GM21825 (cell line): Measurements from ENCODE around the gene PACS2.

Source experiments
- ATAC-seq: cut with Tn5 transposase; IDR thresholded peaks from one replicate; pipeline ENCODE4 v1.9.1; 2021; ENCODE audit warnings: mild to moderate bottlenecking, moderate library complexity; ENCODE audit not compliant: unreplicated experiment

PACS2 gene

GRCh38 chr14:105419195-105420091 is 104.9 kb downstream of the PACS2 start, which contains the start of gene MTA1:
Gene MTA1 (plus strand): TSS chr14:105419827. CDS start chr14:105420036, 209 bp downstream.
- no peak for ATAC-seq

DNA sequence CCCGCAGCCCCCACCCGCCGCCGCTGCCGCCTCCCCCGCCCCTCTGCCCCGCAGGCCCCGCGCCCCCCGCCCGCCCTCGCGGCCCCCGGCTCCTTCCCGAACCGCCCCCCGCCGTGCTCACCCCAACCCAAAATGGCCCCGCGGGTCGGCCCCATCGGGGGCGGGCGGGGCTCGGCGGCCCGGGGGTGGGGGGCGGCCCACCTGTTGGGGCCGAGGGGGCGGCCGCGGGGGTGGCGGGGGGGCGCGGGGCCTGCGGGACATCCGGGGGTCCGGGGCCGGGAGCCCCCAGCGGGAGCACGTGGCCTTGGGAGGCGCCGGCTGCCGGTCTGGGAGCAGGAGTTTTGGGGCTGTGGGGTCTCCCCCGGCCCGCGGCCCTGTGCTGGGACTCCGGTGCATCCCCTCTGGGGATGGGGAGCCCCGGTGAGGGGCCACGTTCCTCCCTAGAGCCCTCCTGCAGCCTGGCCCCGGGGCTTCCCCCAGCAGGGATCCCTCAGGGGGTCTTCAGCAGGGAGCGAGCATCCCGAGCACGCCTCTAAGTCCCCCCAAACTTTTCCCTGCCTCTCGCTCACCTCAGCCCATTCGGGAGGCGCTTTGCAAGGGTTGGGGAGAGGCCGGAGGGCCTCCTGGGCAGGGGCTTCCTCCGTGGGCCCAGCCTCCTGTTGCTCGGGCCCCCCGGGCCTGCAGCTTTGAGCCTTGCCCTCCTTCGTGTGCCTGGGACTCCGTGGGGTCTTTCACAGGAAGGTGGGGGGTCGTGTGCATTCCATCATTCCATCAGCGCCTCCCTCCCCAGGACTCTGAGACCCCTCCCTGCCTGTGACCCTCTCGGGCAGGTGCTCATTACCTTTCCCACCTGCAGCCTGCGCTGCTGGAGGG is 105.8 kb downstream of the PACS2 start:
- no peak for ATAC-seq

GRCh38 chr14:105420974-105421674 is 106.6 kb downstream of the PACS2 start:
- ATAC-seq: no peak

GRCh38 chr14:105421723-105422615 is 107.4 kb downstream of the PACS2 start:
- ATAC-seq: no peak

DNA sequence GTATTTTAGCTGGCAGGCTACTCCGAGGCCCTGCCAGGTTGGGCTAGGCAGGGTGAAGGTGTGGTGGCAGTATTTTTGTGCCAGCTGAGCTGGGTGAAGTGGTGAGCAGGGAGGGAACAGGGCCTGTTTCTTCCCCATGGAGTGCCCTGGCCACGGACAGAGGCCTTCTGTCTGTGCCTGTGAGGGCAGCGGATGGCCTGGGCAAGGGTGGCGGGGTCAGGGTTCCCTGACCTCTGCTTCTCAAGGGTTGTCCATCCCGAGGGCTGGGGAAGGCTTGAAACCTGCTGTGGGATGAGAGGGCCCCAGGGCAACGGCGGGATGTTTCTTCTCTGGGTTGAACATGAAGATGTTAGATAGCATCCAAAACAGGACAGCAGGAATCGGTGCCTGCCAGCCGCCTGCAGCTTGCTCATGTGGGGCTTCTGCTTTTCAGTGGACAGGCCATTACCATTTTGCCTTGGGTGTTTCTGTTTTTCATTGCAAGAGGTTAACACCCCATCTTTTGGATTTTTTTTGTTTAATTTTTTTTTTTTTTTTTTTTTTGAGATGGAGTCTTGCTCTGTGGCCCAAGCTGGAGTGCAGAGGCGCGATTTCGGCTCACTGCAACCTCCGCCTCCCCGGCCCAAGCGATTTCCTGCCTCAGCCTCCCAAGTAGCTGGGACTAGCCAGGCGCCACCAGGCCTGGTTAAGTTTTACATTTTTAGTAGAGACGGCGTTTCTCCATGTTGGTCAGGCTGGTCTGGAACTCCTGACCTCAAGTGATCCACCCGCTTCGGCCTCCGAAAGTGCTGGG is 108.3 kb downstream of the PACS2 start:
- no peak for ATAC-seq

DNA sequence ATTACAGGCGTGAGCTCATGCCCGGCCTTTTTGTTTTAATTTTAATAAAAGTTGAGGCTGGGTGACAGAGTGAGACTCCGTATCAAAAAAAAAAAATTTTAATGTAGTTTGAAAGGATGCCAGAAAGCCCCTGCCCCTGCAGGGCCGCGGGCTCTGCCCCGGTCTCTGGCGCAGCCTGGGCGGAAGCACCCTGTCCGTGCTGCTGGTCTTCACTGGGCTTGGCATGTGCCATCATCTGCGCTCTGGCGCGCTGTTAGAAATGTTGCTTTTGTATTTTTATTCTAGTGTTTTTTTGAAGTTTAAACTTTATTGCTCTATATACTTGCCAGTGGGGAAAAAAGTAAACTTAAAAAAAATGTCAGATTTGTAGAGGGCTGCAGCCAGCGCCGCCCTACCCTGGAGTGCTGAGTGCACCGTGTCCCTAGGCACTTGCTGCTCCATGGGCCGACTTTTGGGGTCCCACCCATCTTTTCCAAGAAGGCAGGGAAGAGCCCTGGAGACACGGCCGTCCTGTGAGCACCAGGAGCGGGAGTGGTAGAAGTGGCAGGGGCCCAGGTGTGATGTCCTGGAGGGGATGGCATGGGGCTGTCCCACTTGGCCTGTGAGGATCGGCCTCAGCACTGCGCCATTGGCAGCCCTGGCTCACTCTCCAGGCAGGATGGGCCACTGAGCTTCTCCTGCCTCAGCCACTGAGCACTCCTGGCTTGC is 109.1 kb downstream of the PACS2 start:
- no peak for ATAC-seq

DNA sequence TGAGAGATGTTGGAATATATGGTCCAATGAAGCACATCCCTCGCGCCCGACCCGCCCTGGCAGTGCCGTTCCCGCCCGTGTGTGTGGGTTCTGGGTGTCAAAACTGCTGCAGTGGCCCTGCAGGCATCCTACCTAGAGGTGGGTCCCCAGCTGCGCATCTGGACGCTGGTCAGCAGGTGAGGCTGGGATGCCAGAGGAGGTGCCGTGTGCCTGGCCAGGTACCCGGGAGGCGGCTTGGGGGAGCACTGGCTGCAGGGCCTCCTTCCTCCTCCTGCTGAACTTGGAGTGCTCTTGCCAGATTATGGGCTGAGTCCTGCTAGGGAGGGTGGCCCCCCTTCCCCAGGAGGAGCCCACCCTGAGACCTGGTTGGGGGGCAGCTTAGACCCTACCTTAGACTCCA is 110.3 kb downstream of the PACS2 start:
- no peak for ATAC-seq

DNA sequence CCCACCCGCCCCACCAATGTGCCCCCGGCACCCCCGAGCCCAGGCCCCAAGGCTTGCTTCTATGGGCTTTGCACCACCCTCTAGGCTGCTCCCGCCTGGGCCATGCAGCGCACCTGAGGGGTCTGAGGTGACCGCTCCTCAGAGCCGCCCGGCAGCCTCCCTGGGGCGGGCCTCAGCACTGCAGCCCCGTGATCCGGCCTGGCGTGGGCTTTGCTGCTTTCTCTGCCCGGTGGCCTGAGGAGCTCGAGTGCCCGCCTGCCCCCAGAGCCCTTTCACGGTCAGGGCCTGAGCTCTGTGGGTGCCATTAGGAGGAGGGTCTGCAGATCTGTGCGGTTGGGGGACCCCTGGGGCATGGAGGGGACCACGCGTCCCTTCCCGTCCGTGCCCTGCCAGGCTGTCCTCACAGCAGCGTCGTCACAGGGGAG is 111.3 kb downstream of the PACS2 start:
- ATAC-seq: no peak

DNA sequence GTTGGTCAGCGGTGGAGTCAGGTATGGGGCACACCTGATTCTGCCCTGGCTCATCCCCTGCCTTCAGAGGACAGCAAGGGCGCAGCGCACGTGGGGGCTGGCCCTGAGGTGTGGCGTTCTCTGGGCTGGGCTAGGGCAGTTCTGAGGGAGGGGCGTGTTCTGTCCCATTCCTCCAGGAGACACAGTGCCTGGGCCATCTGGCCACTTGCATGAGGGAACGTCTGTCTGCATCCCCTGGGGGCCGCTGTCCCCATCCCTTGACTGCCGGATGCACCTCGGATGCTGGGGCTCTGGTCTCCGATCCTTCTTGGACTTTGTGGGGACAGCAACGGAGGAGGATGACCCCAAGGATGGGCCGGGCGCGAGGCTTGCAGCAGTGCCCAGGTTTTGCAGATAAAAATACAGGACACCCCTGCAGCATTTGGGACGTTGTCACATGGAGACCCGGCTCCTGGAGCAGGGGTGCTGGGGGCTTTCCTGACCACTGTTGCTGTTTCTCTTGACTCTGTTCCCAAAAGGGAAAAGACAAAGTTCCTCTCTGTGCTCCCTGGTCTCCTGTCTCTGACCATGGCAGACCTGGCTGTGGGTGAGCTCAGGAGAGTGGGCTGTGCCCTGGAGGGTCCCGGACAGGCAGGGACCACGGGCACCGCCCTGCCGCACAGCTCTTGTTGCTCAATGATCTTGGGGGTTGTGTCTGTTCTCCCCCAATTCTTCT is 112.0 kb downstream of the PACS2 start:
- ATAC-seq: no peak

- ATAC-seq: no peak
These were observed 112.9 kb downstream of the PACS2 start for GRCh38 chr14:105427412-105427811.

GRCh38 chr14:105427936-105428485 is 113.5 kb downstream of the PACS2 start:
- no peak for ATAC-seq

- no peak for ATAC-seq
These were observed 115.5 kb downstream of the PACS2 start for GRCh38 chr14:105430042-105430441.

DNA sequence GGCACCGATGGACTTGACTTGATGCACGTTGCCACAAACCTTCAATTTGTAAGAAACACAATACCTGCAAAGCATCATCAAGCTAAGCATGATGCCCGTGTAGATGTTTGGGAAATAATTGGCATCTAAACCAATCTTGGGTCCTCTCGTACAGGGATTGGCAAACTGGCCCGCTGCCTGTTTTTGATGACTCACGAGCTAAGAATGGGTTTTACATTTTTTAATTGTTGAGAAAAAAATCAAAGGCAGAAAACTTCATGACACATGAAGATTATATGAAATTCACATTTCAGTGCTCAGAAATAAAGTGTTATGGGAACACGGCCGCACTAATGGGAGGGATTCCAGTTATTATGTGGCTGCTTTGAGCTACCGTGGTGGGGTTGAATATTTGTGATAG is 116.0 kb downstream of the PACS2 start:
- no peak for ATAC-seq

GRCh38 chr14:105431256-105431655 is 116.7 kb downstream of the PACS2 start:
- no peak for ATAC-seq

GRCh38 chr14:105432657-105433056 is 118.1 kb downstream of the PACS2 start:
- ATAC-seq: no peak

DNA sequence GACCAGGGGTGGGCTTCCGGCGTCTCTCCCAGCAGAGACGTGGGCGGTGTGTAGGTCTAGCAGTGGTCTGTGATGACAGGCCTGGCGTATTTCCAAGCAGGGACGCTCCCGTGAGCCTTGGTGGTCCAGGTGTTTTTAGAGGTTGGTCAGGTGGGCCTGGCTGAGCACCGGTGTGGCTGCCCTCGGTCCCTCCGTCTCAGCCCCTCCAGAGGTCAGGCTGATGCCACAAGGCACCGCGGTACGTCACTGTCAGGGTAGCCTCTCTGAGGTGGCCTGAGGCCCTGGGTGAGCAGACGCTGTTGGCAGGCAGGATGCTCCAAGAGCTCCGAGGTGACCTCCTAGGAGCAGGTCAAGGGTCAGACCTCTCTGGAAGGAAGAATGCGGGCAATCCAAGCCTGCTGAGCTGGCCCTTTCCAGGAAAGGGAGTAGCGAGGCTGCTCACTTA is 118.6 kb downstream of the PACS2 start:
- ATAC-seq: no peak

- no peak for ATAC-seq
These were observed 121.9 kb downstream of the PACS2 start for GRCh38 chr14:105436402-105436801.
